GM12864 (cell line): Measurements from ENCODE around the gene BPNT1.
"Not testable (repeated sequence)": the region's sequence is repeated elsewhere in the genome, so short reads cannot be mapped to it uniquely, and the experiment has no call there.

Source experiments
- DNase-seq: peaks from one replicate; pipeline ENCODE4 v3.0.0-alpha.2; 2011; ENCODE audit warnings: low read depth
- H3K4me3 ChIP-seq: 2 replicates; pipeline ENCODE4 v1.5.1; 2011; ENCODE audit warnings: mild to moderate bottlenecking, low read depth, low read length, control low read depth
- CTCF ChIP-seq: IDR thresholded peaks from 2 replicates; pipeline ENCODE4 v1.5.1; 2011; ENCODE audit warnings: low read depth, mild to moderate bottlenecking, moderate library complexity, low read length, control low read depth, inconsistent platforms; ENCODE audit errors: missing control alignments

Gene BPNT1

GRCh38 chr1:220045356-220046051, 44.1 kb downstream of the BPNT1 start:
- DNase-seq, result no peak
- H3K4me3 ChIP-seq, result peak overlapping the region; percentile 94
- no peak for TF ChIP-seq CTCF

GRCh38 chr1:220044678-220045355, 44.8 kb downstream of the BPNT1 start:
- peak overlapping the region; percentile 94 for H3K4me3 ChIP-seq
- no peak for DNase-seq
- TF ChIP-seq CTCF, result no peak

- no peak for TF ChIP-seq CTCF
- DNase-seq, result no peak
- no peak overlapping the region for H3K4me3 ChIP-seq
These were observed 45.9 kb downstream of the BPNT1 start for GRCh38 chr1:220043646-220044045.

GRCh38 chr1:220040028-220040596, 49.5 kb downstream of the BPNT1 start:
- no peak overlapping the region for H3K4me3 ChIP-seq
- DNase-seq, result no peak
- no peak for TF ChIP-seq CTCF

GRCh38 chr1:220038640-220039039, 50.9 kb downstream of the BPNT1 start:
- DNase-seq, result no peak
- no peak for TF ChIP-seq CTCF
- H3K4me3 ChIP-seq, result no peak overlapping the region

- DNase-seq, result not testable (repeated sequence)
These were observed 51.8 kb downstream of the BPNT1 start for GRCh38 chr1:220037810-220038209.

GRCh38 chr1:220032911-220033310, 56.7 kb downstream of the BPNT1 start:
- no peak for TF ChIP-seq CTCF
- no peak for DNase-seq
- H3K4me3 ChIP-seq, result no peak overlapping the region

More at GRCh38 chr1:220037810-220038209, 51.8 kb downstream of the BPNT1 start:
- not testable (repeated sequence) for H3K4me3 ChIP-seq
